SHP77 treated with DMSO at 0.1 percent for 48 hours (cell line): Measurements from ENCODE around the gene GTF2F2.
"Not testable (repeated sequence)": the region's sequence is repeated elsewhere in the genome, so short reads cannot be mapped to it uniquely, and the experiment has no call there.

Experiments
- DNase-seq: peaks from one replicate; lab custom pipeline; 2025; lab: John Stamatoyannopoulos, UW

Gene GTF2F2

DNA sequence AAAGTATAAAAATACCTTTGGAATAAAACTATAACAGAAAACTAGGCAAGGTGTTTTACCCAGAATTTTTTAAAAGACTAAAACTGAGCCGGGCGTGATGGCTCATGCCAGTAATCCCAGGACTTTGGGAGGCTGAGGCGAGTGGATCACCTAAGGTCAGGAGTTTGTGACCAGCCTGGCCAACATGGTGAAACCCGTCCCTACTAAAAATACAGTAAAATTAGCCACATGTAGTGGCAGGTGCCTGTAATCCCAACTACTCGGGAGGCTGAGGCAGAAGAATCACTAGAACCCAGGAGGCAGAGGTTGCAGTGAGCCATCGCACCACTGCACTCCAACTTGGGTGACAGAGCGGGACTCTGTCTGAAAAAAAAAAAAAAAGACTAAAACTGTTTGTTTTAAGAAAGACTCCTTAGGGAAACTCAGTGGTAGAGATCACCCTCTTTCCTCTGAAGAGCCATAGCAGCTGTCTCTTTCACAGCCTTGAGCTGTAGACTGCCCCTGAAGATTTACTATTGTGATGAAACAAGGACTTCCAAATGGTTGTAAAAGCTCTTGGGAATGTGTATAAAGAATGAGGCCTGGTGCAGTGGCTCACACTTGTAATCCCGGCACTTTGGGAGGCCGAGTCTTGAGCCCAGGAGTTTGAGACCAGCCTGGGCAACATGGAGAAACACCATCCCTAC, 95.2 kb downstream of the GTF2F2 start:
- no peak for DNase-seq

DNA sequence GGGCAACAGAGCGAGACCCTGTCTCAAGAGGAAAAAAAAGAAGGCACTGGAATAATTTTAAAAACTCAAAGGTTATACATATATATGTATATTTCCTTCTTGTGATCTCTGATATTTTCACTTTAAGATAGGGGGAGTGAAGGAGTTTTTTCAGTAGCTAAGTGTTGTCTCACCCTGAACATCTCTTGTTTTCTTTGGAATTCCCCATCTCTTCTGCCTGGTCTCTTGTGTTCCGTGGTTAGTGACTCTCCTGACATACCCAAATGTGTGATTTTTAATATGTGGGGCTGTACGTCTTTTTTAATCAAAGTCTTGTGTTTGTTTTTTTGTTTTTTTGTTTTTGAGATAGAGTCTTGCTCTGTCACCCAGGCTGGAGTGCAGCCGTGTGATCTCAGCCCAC, 95.9 kb downstream of the GTF2F2 start:
- DNase-seq: no peak

DNA sequence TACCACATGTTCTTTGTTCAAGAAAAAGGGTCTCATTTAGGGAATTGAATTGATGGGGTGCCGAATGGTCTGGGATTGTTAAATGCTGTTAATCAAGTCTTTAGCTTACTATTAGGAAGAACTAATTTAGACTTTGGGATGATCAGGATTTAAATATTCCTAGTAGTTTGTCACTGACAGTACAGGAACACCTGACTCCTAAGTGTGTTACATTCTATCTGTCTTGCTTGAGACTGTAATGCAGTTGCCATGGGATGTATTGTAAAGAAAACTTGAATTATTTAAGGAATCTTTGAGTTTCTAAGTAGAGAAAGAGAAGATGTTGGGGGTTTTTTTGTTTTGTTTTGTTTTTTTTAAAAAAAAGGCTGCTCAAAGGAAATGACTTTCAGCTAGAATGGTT, 98.4 kb downstream of the GTF2F2 start:
- no peak for DNase-seq

DNA sequence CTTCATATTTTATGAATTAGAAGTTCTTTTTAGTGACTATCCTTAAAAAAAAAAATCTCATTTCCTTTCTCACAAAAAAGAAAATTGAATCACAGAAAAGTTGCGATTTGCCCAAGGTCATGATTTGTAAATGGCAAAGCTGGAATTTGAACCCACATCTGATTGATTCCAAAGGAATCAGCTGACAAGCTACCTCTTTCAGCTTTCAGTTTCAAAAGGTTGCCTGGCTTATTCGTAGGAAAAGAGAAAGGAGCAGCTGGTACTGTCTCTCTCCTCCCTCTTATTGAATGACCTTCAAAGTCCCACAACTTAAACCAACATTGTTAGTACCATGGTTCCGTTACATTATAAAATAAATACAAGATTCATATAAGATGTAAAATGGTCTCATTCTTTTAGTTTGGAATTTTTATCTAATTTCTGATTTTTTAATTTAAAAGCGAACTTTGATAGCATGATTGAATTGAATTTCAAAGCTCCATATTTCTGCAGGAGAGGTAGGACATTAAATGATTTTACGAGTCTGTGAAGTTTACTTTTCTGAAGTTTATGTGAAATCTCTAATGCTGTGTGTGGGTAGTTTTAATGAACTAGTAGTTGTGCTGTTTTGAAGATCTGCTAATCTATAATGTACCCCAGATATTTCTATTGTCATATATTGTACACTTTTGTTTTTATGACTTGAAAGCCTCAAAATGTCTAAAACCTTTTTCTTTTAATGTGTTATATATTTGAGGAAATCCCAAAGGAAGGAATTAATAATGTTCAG, 99.0 kb downstream of the GTF2F2 start:
- DNase-seq: no peak

DNA sequence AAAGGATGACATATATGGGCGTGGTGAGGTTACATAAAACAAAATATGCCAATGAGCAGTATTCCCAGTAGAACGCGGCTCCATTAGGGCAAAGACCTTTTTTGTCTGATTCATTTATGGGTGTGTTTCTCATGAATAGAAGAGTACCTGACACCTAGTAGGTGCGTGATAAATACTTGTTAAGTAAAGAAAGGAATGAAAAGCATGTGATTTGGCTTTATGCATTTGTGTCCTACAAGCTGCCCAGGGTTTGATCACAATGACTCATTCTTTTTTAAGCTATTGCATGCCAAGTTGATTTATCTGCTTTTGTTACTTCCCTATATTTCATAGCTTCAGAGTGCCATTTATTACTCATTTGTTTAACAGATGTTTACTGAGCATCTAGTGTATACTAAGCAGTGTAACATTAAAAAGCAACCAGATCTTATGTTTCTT, 99.6 kb downstream of the GTF2F2 start:
- no peak for DNase-seq

DNA sequence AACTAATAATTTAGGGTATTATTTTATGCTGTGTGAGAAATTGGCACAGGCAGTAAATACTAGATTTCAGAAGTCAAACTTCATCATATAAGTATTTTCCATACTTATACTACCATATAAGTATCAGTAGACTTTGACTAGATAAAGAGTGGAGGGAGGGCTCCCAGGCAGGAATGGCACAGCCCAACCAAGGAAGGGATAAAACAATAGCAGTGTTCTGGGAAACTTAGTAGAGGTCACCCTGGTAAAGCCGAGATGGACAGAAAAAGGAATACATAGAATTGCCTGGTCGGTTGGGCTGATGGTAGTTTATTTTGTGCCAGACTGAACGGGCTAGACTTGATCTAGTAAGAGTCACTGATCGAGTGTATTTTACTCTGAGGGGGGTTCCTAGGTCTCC, 100.1 kb downstream of the GTF2F2 start:
- no peak for DNase-seq

DNA sequence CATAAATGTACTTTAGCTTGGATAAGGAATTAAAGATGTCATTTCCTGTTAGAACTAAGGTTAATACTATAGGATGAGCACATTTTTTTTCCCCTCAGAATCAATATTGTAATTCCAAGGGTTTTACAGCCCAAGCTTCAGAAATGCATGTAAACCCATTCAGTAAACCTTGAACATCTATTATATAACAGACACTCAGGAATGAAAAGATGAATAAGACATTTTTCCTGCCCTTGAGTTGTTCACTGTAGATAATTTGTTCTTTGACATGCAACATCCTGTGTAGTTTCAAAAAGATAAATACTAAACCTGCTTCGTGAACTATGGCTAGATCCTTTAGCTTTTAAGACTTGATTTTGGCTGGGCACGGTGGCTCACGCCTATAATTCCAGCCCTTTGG, 102.2 kb downstream of the GTF2F2 start:
- no peak for DNase-seq

DNA sequence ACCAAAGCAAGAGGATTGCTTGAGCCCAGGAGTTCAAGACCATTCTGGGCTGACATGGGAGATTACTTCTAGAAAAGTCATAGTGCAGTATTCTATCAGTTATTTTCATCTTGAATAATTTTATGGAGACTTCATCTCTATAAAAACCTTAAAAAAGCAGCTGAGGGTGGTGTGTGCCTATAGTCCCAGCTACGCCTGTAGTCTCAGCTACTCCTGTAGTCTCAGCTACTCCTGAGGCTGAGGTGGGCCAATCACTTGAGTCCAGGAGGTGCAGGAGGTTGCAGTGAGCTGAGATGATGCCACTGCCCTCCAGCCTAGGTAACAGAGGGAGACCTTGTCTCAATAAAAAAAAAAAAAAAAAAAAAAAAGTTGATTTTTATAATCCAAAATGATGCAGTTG, 102.6 kb downstream of the GTF2F2 start:
- DNase-seq: no peak

DNA sequence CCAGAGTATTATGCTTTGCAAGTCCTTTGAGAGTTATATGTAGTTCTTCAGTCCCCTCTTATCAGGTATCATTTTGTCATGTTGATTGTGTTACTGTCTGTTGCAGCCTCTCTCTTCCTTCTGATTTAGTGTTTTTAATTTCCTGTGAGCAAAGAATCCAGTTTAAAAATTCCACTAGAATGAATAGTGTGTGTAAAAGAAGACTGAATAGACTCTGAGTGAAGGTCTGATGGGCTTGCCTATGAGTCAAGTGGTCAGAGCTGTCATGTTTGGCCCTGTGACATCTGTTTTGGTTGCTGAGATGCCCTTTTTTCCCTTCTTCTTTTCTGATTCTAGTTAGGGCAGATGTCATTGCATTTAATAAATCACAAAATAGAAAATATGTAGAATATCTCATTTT, 103.9 kb downstream of the GTF2F2 start:
- no peak for DNase-seq

DNA sequence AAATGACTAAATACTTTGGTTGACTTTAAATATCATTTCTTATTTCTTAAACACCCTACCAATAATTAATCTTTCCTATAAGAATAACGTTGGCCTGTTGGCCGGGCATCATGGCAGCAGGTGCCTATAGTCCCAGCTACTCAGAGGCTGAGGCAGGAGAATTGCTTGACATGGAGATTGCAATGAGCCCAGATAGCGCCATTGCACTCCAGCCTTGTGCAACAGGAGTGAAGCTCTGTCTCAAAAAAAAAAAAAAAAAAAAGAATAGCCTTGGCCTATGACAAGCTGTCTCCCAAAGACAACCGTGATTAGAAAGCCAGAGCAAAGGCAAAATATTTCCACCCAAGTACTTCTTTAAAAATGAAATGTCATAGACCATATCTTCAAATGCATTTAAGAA, 105.1 kb downstream of the GTF2F2 start:
- DNase-seq: no peak

DNA sequence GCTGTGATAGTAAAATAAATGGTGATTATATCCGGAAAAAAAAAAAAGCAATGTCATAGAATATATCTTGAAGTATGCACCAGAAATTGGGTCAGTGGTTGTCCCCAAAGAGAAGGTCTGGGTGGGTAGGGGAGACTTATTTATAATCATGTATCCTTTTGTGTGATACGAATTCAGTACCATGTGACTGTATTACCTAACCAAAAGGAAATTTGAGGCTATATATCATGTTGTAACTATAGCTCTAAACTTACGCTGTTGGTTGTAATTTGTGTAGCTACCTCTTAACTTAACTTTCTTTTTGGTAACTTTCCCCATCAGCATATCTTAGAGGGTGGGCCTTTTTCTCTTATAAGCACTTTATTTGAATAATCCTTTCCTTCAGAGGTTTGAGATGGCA, 105.7 kb downstream of the GTF2F2 start:
- no peak for DNase-seq

DNA sequence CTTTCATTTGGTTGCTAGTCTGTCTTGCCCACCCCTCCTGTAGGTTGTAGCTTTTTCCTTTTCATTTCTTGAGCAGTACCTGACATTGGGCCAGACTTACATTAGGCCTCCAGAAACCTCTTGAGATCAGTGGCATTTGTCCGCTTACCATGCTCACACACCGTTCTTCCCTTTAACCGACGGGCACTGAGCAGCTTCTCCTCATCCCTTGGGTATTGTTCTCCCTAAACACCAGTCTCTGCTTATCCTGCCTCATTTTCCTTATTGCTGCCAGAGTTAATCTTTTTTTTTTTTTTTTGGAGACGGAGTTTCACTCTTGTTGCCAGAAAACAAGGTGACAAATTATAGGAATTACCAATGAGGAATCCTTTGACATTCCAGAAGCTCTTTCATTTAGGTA, 107.7 kb downstream of the GTF2F2 start:
- no peak for DNase-seq

DNA sequence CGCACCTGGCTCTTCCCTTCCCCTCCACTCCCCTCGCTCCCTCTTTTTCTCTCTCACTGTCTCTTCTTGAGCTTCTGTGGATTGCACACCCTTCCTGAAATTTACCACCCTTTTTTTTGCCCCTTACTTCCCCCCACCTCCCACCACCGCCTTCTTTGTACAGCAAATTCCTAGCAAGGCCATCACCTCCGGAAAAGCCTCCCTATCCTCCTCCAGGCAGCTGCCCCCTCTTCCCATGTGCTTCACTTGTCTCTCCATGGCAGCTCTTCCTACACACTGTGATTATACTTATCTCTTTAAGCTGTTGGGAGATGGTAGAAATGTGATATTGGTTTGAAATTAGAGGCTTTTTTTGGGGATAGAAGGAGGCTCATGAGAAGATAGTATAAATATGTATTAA, 108.9 kb downstream of the GTF2F2 start:
- DNase-seq: no peak

DNA sequence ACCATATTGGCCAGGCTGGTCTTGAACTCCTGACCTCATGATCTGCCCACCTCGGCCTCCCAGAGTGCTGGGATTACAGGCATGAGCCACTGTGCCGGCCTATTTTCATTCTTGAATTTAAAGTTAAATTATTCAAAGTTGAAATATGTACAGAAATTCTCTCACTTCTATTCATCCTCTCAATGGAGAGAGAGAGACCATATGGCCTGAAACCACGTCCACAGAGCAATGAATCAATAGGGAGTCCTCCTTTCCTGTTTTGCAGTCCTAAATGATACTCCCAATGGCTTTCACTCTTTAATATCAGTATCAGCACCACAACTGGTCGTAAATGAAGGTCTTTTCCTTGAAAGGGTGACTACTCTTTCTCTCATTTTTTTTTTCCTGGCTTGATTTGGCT, 111.0 kb downstream of the GTF2F2 start:
- DNase-seq: no peak

DNA sequence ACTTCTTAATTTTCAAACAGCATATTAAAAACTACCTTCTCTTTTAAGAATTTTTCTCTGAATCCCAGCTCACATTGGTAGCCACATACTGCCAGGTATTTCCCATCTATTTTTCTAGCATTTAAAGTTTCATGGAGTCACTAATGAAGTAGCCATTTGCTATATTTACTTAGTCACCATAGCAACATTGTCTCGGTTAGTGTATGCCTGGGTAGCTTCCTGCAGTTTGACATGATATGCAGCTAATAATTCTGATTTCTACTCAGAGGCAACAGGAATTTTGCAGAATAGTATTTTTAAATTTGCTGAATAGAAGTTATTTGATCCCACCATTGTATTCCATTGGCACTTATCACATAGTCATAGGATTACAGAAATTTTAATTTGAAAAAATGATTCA, 111.4 kb downstream of the GTF2F2 start:
- no peak for DNase-seq

DNA sequence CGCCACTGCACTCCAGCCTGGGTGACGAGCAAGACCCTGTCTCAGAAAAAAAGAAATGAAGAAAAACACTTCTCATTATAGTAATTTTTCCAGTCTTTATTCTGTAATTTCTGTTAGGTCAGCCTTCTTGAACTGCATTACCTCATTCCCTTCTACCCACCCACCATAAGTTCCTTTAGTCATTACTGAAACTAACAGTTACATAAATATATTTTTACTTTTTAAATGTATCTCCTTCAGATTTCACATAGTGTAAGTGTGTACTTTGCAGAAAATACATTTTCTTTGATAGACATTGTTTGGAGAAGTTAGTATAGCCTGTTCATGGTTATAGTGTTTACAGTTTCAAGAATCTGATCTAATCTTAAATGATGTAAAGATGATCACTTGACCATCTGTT, 112.3 kb downstream of the GTF2F2 start:
- DNase-seq: no peak

DNA sequence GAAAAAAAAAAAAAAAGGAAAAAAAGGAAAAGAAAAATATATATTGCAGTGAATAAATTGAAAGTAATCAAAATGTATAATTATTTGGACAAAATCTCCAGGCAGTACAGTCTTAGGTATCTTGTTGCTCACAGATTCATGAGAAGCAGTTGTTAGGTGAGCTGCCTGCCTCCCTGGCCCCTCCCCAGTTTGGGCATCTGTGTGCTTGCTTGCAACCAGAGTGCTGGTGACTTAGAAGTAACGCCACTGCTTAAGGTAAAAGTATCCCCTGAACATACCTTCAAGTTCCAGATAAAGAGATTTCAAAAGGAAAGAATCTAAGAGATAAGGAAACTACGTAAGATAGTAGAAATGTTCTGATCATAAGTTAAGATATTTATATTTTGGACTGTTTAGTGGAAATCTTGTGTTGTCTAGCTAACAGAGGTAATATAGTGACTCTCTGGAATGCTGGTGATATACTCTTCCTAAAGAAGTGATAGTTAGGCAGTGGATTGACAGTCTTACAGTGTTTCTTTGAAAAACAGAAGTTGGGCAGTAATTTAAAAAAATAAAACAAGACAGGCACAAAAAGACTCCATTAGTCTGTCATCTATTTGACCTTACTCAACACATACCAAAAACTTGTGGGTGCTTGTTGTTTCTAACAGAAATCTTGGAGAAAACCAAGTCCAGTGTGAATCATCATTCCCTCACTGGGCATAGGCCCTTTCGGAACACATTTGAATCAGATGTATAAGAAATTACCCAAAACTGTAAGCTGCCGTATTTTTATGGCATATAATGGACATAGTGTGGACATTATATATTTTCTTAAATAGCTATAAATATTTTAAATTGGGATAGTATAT, 118.9 kb downstream of the GTF2F2 start:
- DNase-seq: no peak

DNA sequence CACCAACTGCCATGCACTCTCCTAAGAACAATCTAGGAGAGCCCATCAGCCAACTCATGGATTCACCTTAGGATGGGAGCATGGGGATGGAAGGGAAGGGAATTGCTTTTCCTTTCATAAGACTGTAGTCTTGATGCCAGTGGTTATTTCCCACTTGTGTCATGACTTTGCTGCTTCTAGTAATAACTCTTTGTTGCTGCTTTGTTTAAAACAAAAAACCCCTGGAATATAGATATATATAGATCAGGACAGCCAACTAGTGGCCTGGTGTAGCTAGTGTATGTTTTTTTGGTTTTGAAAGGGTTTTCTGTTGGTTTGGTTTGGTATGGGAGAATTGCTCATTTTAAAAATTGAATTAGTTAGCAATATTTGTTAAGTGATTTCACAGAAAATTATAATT, 119.8 kb downstream of the GTF2F2 start:
- DNase-seq: no peak

DNA sequence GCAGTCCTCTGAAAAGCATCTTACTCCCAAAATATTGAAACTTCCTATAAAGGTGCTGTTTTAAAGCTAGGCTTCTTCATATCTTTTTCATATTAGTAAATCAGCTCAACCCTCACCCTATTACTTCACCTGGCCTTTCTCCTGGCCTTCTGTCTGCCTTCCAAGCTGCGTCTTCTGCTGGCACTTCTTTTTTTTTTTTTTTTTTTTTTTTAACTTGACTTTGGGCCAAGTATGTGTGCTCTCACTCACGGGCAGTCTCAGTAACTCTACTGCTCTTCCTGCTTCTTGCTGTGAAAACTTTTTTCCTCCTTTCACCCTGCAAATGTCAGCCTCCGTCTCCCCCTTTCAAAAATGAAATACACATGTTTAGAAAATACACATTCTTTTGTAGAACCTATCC, 121.8 kb downstream of the GTF2F2 start:
- DNase-seq: no peak

DNA sequence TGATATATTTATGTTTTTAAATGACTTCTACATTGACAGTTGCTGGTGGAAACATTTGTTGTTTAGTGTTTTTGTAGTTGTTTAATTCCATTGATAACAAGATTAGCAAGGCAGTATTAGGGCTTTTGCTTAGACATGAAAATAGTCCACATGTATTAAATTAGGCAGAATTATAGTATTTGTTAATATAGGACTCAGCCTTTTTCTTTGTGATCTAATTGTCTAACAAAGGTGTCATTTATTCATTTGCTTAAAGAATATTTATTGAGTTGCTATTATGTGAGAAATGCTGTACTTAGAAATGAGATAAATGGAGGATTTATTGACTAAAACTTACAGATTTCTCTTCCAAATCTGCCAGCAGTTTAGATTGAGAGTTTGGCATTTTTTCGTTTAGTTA, 122.2 kb downstream of the GTF2F2 start:
- no peak for DNase-seq

DNA sequence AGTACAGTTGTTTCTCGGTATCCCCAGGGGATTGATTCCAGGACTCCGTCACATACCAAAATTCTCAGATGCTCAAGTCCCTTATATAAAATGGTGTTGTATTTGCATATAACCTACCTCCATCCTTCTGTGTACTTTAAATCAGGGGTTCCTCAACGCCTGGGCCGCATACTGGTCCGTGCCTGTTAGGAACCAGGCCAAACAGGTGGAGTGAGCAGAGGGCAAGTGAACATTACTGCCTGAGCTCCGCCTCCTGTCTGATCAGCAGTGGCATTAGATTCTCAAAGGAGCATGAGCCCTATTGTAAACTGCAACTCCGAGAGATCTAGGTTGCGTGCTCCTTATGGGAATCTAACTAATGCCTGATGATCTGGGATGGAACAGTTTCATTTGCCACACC, 122.8 kb downstream of the GTF2F2 start:
- no peak for DNase-seq

DNA sequence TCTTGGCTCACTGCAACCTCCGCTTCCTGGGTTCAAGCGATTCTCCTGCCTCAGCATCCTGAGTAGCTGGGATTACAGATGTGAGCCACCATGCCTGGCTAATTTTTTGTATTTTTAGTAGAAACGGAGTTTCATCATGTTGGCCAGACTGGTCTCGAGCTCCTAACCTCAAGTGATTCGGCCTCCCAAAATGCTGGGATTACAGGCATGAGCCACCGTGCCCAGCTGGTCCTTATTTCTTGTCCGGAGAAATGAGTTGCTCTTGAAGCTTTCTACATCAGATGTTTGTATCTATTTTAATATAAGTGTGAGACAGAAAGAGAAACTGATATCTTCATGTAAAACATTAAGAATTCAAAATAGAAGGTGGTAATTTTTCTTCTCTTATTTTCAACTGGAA, 124.4 kb downstream of the GTF2F2 start:
- not testable (repeated sequence) for DNase-seq

DNA sequence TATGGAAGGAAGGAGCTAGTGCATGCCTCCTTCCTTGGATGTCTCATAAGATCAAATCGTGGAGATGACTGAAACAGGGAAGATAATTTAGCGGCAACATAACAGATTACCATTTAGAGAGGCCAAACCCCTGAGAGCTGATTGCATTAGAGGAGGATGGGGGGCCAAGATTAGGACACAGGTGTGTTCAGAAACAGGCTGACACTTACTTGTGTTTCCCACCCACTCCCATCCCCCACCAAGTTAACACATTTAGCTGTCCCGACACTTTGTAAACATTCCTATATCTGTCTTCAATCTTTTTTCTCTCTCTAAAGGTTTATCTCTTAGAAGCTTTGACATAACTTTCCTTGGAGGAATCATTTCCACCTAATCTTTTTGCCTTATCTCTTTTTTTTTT, 129.4 kb downstream of the GTF2F2 start:
- DNase-seq: no peak
